ENCODE measurements around the gene PLA2G2F.

Gene PLA2G2F

DNA sequence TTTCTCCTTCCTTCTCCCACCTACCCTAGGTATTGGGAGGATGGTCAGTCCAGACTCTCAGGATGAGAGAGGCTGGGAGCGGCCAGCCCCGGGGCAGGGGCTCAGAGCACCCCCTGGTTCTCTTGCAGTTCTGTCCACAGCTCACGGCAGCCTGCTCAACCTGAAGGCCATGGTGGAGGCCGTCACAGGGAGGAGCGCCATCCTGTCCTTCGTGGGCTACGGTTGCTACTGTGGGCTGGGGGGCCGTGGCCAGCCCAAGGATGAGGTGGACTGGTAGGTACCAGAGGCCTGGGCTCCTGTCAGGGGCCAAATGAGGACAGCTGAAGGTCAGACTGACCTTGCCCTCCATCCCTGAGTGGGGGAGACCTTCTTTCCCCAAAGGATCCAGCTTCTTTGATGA lies 4.2 kb downstream of the PLA2G2F start:
- Mint-ChIP-seq H3K36me3 (no peaks in the 10 kb centered on the region), H3K27me3 (peaks cover 13% of the 10 kb centered on the region), H3K4me3 (no peak overlapping the region), H3K4me1 (no peaks in the 10 kb centered on the region), H3K27ac (no peak overlapping the region), H3K9me3 (no peaks in the 10 kb centered on the region)
- DNase-seq = no peak
- CTCF ChIA-PET = interaction anchor here (1.2 kb wide), 1 partner anchor 9 kb away, joined by 4 read pairs; no protein-coding TSS in a partner anchor

GRCh38 chr1:20143734-20144565 lies 4.8 kb downstream of the PLA2G2F start:
- peaks cover 17% of the 10 kb centered on the region for H3K27me3 Mint-ChIP-seq
- no peak overlapping the region for H3K27ac Mint-ChIP-seq
- H3K4me1 Mint-ChIP-seq = no peaks in the 10 kb centered on the region
- H3K9me3 Mint-ChIP-seq = no peaks in the 10 kb centered on the region
- no peaks in the 10 kb centered on the region for H3K36me3 Mint-ChIP-seq
- H3K4me3 Mint-ChIP-seq = no peak overlapping the region
- DNase-seq = no peak
- CTCF ChIA-PET = no interaction called here

DNA sequence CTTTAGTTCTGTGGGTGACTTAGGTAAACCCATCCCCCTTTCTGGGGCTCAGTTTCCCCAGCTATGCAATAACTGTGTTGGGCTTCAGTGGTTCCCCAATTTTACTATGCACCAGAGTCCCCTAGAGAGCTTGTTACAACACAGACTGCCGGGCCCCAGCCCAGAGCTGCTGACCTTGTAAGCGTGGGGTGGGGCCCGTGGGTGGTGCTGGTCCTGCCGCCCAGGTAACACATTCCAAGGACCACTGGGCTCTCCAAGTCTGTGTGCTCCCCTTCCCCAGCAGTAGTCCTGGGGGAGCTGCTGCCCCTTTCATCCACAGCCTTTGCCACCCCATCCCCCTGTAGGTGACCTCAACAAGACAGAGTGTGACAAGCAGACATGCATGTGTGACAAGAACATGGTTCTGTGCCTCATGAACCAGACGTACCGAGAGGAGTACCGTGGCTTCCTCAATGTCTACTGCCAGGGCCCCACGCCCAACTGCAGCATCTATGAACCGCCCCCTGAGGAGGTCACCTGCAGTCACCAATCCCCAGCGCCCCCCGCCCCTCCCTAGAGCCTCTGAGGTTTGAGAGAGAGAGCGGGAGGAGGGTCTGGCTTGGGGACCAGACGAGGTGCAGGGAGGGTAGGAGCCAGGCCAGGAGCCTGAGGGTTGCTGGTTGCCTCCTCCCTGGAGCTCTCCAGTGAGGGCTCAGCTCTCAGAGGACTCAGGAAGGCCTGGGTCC lies 8.9 kb downstream of the PLA2G2F start:
- CTCF ChIA-PET = no interaction called here
- Mint-ChIP-seq H3K27ac (no peak overlapping the region), H3K4me1 (peaks cover 3% of the 10 kb centered on the region), H3K36me3 (no peaks in the 10 kb centered on the region), H3K9me3 (no peaks in the 10 kb centered on the region), H3K27me3 (peaks cover 31% of the 10 kb centered on the region), H3K4me3 (no peak overlapping the region)
- no peak for DNase-seq

DNA sequence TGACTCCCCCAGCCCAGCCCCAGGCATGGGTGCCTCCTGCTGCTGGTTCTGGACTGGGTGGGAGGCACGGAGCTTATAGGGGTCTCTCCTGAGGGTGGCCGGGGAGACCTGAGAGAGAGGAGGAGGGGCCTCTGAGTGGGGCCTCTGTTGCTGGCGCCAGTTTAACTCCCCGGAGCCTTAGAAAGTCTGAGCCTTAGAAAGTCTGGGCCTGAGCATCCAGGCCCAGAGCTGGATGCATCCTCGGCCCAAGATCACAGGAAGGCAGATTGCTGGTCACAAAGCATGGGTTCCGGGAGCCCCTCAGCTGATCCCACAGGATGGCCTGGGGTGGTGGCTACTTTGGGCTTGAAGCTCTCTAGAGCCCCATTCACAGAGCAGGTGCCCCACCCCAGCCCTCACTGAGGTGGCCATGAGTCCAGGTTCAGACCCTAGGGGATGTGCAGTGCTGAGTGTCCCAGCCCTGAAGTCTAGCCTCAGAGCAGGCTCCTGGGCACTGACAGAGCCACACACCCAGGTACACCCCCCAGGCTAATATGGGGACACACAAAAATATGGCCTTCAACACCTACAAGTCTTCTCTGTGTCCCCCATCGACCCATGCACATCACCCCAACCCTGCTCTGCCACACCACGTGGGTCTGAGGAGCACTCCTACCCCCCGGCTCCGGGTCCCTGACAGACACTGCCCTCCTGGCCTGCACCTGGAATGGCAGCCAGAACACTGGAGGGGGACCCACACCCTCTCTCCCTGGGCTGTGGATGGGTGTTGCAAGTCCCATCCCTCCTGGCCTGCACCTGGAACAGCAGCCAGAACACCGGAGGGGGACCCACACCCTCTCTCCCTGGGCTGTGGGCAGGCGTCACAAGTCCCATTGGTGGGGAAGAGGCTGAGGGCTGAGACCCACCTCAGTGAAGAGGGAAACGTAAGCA lies 9.7 kb downstream of the PLA2G2F start:
- DNase-seq = peak; percentile 18
- H3K4me1 Mint-ChIP-seq = peaks cover 5% of the 10 kb centered on the region
- H3K4me3 Mint-ChIP-seq = no peak overlapping the region
- no peaks in the 10 kb centered on the region for H3K36me3 Mint-ChIP-seq
- CTCF ChIA-PET = no interaction called here
- H3K27me3 Mint-ChIP-seq = peaks cover 31% of the 10 kb centered on the region
- H3K9me3 Mint-ChIP-seq = no peaks in the 10 kb centered on the region
- H3K27ac Mint-ChIP-seq = no peak overlapping the region

- Mint-ChIP-seq H3K9me3 (no peaks in the 10 kb centered on the region), H3K36me3 (no peaks in the 10 kb centered on the region), H3K27ac (no peak overlapping the region), H3K4me3 (no peak overlapping the region), H3K27me3 (peaks cover 31% of the 10 kb centered on the region), H3K4me1 (peaks cover 14% of the 10 kb centered on the region)
- CTCF ChIA-PET = interaction anchor here (4.5 kb wide), 1 partner anchor 232 kb away, joined by 51 read pairs; no protein-coding TSS in a partner anchor
- peak; percentile 11 for DNase-seq
Measured at GRCh38 chr1:20149601-20150325, 10.6 kb downstream of the PLA2G2F start.

DNA sequence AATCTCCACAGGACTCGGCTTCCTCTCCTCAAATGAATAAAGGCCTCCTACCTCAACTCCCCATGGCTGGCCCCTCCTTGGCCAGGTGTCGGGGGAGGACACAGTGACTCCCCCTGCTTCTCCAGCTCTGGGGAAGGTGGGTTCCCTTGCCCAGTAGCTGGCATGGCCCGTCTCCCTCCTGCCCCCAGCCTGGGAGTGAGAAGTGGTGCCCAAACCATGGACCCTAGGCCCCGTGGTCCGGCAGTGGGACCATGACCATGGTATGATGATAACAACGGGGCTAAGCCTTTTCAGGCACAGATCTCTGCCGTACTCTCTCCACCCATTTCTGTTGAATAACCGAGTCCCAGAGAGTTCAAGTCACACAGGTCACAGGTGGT lies 11.2 kb downstream of the PLA2G2F start:
- H3K27ac Mint-ChIP-seq = no peak overlapping the region
- H3K36me3 Mint-ChIP-seq = no peaks in the 10 kb centered on the region
- CTCF ChIA-PET = interaction anchor here (1.1 to 4.5 kb wide), 4 partner anchors 44 to 488 kb away, joined by 3 to 51 read pairs (median 15); no protein-coding TSS in a partner anchor
- H3K27me3 Mint-ChIP-seq = peaks cover 31% of the 10 kb centered on the region
- no peaks in the 10 kb centered on the region for H3K9me3 Mint-ChIP-seq
- H3K4me1 Mint-ChIP-seq = peaks cover 16% of the 10 kb centered on the region
- no peak overlapping the region for H3K4me3 Mint-ChIP-seq
- peak; percentile 18 for DNase-seq

DNA sequence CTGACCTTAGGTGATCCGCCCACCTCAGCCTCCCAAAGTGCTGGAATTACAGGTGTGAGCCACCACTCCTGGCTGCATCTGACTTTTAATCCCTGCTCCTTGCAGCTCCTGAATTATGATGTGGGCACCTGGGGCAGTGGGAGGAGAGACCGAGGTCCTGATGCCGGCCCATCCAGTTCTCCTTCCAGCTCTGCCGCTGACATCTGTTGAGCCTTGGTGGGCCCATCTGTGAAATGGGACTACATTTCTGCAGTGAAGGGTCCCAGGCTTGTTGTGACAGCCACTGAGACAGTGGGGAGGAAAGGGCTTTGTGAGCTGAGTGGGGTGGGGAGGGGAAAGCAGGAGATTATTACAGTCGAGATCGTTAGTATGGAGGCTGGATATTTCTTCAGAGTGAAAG lies 11.8 kb downstream of the PLA2G2F start:
- no peak overlapping the region for H3K4me3 Mint-ChIP-seq
- H3K27me3 Mint-ChIP-seq = peaks cover 29% of the 10 kb centered on the region
- H3K36me3 Mint-ChIP-seq = no peaks in the 10 kb centered on the region
- CTCF ChIA-PET = interaction anchor here (1.1 to 4.5 kb wide), 6 partner anchors 43 to 489 kb away, joined by 3 to 51 read pairs (median 8); no protein-coding TSS in a partner anchor
- H3K27ac Mint-ChIP-seq = no peak overlapping the region
- H3K4me1 Mint-ChIP-seq = peaks cover 16% of the 10 kb centered on the region
- DNase-seq = peak; percentile 15
- H3K9me3 Mint-ChIP-seq = no peaks in the 10 kb centered on the region

DNA sequence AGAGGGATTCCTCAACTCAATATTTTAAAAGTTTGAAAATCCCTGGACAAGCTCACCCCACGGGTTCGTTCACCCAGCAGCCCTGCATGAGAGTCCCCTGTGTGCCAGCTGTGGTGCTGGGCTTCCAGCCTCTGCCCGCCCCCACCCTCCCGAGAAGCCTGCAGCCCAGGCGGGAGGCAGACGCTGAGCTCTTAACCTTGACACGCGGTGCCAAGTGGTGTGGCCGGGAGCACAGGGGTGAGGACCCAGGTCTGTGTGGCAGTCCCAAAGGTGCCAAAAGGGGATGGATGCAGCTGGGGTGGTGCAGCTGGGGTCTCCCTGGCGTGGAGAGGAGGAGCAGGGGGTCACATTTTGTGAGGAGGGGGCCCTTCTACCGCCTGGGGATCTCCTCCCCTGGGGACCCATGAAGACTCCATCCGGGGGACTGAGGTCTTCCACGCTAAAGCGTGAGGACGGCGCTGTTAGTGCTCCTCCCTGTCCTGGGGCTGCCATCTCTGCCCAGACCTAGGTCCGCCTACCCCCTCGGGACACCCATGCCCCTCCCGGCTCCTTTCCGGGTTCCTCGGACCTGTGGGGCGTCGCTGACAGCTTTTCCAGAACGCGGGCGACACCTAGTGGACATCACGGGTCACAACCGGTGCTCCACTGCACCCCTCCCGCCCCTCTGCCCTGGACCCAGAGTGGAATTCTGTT lies 12.9 kb downstream of the PLA2G2F start:
- Mint-ChIP-seq H3K36me3 (no peaks in the 10 kb centered on the region), H3K27me3 (peaks cover 27% of the 10 kb centered on the region), H3K9me3 (no peaks in the 10 kb centered on the region), H3K4me3 (peak overlapping the region; percentile 69), H3K27ac (no peak overlapping the region), H3K4me1 (peaks cover 16% of the 10 kb centered on the region)
- CTCF ChIA-PET = interaction anchor here (0.8 to 4.5 kb wide), 16 partner anchors 9 to 437 kb away, joined by 3 to 51 read pairs (median 4); no protein-coding TSS in a partner anchor
- DNase-seq = peak; percentile 85

GRCh38 chr1:20152599-20152930 lies 13.4 kb downstream of the PLA2G2F start:
- Mint-ChIP-seq H3K4me1 (peaks cover 16% of the 10 kb centered on the region), H3K27ac (no peak overlapping the region), H3K36me3 (no peaks in the 10 kb centered on the region), H3K4me3 (peak overlapping the region; percentile 69), H3K9me3 (no peaks in the 10 kb centered on the region), H3K27me3 (peaks cover 28% of the 10 kb centered on the region)
- CTCF ChIA-PET = interaction anchor here (0.5 to 4.5 kb wide), 12 partner anchors 10 to 303 kb away, joined by 3 to 51 read pairs (median 6); no protein-coding TSS in a partner anchor
- no peak for DNase-seq

DNA sequence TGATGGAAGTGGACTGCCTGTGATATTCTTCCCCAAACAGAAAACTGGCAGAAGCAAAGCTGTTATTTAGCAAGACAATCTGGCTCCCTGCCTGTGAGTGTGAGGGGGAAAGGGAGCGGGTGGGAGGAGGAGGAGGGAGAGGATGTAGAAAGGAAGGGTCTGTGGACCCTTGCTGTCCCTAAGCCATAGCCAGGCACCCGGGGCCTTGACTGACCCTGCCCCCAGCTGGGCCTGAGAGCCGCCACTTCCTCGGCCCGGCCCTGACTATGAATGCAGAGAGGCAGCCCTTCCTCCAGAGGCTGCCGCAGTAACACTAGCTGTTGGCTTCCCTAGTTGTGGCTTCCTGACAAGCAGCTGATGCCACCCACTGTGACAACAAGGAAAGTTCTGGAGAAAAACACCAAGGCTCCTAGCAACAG lies 13.9 kb downstream of the PLA2G2F start:
- H3K9me3 Mint-ChIP-seq = no peaks in the 10 kb centered on the region
- DNase-seq = no peak
- no peak overlapping the region for H3K27ac Mint-ChIP-seq
- CTCF ChIA-PET = interaction anchor here (0.5 to 4.5 kb wide), 12 partner anchors 9 to 304 kb away, joined by 3 to 51 read pairs (median 6); no protein-coding TSS in a partner anchor
- H3K27me3 Mint-ChIP-seq = peaks cover 25% of the 10 kb centered on the region
- H3K4me3 Mint-ChIP-seq = no peak overlapping the region
- H3K4me1 Mint-ChIP-seq = peaks cover 16% of the 10 kb centered on the region
- H3K36me3 Mint-ChIP-seq = no peaks in the 10 kb centered on the region

GRCh38 chr1:20154301-20154831 lies 15.2 kb downstream of the PLA2G2F start:
- peaks cover 16% of the 10 kb centered on the region for H3K4me1 Mint-ChIP-seq
- no peak overlapping the region for H3K4me3 Mint-ChIP-seq

DNA sequence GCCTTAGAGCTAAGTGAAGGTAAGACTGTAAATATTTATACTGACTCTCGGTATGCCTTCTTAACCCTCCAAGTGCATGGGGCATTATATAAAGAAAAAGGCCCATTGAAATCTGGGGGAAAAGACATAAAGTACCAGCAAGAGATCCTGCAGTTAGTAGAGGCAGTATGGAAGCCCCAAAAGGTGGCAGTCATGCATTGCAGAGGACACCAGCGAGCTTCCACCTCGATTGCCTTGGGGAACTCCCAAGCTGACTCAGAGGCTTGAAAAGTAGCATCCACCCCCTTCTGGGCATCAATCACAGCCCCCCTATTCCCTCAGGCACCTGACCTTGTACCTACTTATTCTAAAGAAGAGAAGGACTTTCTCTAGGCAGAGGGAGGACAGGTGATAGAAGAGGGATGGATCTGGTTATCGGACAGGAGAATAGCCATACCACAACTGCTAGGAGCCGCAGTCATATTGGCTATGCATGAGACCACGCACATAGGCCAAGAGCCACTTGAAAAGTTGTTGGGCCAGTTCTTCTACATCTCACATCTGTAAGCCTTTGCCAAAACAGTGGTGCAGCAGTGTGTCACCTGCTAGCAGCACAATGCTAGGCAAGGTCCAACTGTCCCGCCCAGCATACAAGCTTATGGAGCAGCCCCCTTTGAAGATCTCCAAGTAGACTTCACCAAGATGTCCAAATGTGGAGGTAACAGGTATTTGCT lies 19.4 kb downstream of the PLA2G2F start:
- Mint-ChIP-seq H3K4me3 (no peak overlapping the region), H3K27ac (no peak overlapping the region), H3K27me3 (peaks cover 22% of the 10 kb centered on the region), H3K4me1 (peaks cover 13% of the 10 kb centered on the region), H3K9me3 (peaks cover 31% of the 10 kb centered on the region), H3K36me3 (no peaks in the 10 kb centered on the region)
- DNase-seq = no peak
- CTCF ChIA-PET = interaction anchor here (4.0 kb wide), 1 partner anchor 36 kb away, joined by 25 read pairs; no protein-coding TSS in a partner anchor

More at GRCh38 chr1:20154301-20154831, 15.2 kb downstream of the PLA2G2F start:
- H3K36me3 Mint-ChIP-seq = no peaks in the 10 kb centered on the region
- peaks cover 18% of the 10 kb centered on the region for H3K27me3 Mint-ChIP-seq
- no peak for DNase-seq
- H3K9me3 Mint-ChIP-seq = peaks cover 7% of the 10 kb centered on the region
- peak overlapping the region; percentile 76 for H3K27ac Mint-ChIP-seq
- CTCF ChIA-PET = interaction anchor here (0.8 to 4.5 kb wide), 8 partner anchors 8 to 272 kb away, joined by 3 to 51 read pairs (median 5); partner anchors contain the start of gene OTUD3

All from activated naive CD4-positive, alpha-beta T cell treated with anti-CD3 and anti-CD28 coated beads, Interleukin-2, amount 10 ng/mL, durations not matched to agents 7 days and 5 days (primary cell).